ENCODE data around the gene MPDZ.

Gene MPDZ

DNA sequence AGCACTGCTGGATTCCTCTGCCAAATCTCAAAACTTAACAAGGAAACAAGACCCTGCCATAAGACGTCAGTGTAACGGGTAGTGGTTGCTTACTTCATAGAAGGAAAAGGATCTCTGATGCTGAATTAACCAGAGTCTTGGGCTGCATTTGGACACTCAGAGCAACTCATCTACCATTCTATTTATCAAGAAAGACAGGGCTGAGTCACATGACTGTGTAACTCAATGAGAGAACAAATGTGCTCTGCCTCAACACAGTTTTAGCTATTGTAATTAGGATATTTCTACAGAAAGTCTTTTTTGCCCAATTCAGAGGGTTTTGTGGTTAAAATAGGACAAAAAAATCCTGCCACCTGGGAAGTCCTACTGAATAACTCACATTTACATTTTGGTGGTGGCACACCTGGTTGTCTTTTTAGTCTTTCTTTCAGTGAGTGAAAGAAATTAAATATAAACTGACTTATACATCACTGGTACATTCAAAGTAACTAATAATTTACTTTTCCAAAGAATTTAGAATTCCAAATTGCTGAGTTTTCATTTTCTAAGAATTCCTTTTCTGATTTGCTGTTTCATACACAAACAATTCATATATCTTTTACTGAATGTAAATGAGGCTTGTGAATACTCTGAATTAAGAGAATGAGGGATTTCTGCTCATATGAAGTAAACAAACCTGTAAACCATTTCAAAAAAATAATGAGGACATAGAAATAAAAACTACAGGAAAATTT lies 104.4 kb downstream of the MPDZ start:
- Histone ChIP-seq H3K27ac (ENCODE audit: extremely low read depth, low read depth, low read length) (no peak overlapping the region), H3K4me1 (ENCODE audit: control insufficient read depth, insufficient read depth, low read length) (no peaks in the 10 kb centered on the region), H3K36me3 (ENCODE audit: control insufficient read depth in 2 of 2, insufficient read depth in 1 of 2, low read length in 2 of 2) (peaks cover 0 to 18% of the 10 kb centered on the region in 2 experiments; a peak in 2 of 3 replicates), H3K4me3 (ENCODE audit: low read depth, low read length) (no peak overlapping the region), H3K9me3 (ENCODE audit: control insufficient read depth, insufficient read depth, low read depth, low read length) (no peaks in the 10 kb centered on the region)
- POLR2A ChIA-PET: no interaction called here
- TF ChIP-seq, protein P1, sequence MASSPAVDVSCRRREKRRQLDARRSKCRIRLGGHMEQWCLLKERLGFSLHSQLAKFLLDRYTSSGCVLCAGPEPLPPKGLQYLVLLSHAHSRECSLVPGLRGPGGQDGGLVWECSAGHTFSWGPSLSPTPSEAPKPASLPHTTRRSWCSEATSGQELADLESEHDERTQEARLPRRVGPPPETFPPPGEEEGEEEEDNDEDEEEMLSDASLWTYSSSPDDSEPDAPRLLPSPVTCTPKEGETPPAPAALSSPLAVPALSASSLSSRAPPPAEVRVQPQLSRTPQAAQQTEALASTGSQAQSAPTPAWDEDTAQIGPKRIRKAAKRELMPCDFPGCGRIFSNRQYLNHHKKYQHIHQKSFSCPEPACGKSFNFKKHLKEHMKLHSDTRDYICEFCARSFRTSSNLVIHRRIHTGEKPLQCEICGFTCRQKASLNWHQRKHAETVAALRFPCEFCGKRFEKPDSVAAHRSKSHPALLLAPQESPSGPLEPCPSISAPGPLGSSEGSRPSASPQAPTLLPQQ (tag by site-specific recombination; IDR thresholded peaks at IDR 0.05): no peak
- TF ChIP-seq ZNF292 (tag by site-specific recombination; IDR thresholded peaks at IDR 0.05; ENCODE audit: borderline replicate concordance, low read depth): no peak
- CTCF ChIA-PET: interaction anchor here (0.6 kb wide), 1 partner anchor 66 kb away, joined by 3 read pairs; no protein-coding TSS in a partner anchor

DNA sequence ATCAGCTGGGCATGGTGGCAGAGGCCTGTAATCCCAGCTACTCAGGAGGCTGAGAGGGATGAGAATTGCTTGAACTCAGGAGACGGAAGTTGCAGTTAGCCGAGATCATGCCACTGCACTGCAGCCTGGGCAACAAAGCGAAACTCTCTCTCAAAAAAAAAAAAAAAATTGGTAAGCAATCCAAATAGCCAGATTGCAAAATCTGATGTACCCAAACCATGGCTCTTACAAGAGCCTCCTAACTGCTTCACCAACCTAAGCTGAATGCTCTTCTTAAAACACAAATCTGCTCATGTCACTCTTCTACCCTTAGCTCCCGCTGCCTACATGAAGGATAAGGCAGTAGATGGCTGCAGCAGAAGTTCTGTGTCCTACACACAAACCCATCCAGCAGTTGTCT lies 105.9 kb downstream of the MPDZ start:
- peaks cover 0 to 18% of the 10 kb centered on the region in 2 experiments; a peak in 2 of 3 replicates for H3K36me3 ChIP-seq (ENCODE audit: control insufficient read depth in 2 of 2, insufficient read depth in 1 of 2, low read length in 2 of 2)
- H3K4me1 ChIP-seq (ENCODE audit: control insufficient read depth, insufficient read depth, low read length): no peaks in the 10 kb centered on the region
- POLR2A ChIA-PET: no interaction called here
- no peak overlapping the region for H3K4me3 ChIP-seq (ENCODE audit: low read depth, low read length)
- no peak for TF ChIP-seq GLI2 (tag by site-specific recombination; IDR thresholded peaks at IDR 0.05; ENCODE audit: borderline replicate concordance, low read depth)
- no peak for TF ChIP-seq ZFP3 (tag by site-specific recombination; IDR thresholded peaks at IDR 0.05; ENCODE audit: low read depth)
- no peak for TF ChIP-seq ZNF548 (tag by site-specific recombination; IDR thresholded peaks at IDR 0.05)
- TF ChIP-seq, protein P2, sequence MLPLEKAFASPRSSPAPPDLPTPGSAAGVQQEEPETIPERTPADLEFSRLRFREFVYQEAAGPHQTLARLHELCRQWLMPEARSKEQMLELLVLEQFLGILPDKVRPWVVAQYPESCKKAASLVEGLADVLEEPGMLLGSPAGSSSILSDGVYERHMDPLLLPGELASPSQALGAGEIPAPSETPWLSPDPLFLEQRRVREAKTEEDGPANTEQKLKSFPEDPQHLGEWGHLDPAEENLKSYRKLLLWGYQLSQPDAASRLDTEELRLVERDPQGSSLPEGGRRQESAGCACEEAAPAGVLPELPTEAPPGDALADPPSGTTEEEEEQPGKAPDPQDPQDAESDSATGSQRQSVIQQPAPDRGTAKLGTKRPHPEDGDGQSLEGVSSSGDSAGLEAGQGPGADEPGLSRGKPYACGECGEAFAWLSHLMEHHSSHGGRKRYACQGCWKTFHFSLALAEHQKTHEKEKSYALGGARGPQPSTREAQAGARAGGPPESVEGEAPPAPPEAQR (tag by site-specific recombination; IDR thresholded peaks at IDR 0.05): no peak
- no peak for TF ChIP-seq ZBTB21 (tag by site-specific recombination; IDR thresholded peaks at IDR 0.05)
- TF ChIP-seq, protein P3, sequence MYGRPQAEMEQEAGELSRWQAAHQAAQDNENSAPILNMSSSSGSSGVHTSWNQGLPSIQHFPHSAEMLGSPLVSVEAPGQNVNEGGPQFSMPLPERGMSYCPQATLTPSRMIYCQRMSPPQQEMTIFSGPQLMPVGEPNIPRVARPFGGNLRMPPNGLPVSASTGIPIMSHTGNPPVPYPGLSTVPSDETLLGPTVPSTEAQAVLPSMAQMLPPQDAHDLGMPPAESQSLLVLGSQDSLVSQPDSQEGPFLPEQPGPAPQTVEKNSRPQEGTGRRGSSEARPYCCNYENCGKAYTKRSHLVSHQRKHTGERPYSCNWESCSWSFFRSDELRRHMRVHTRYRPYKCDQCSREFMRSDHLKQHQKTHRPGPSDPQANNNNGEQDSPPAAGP (tag by site-specific recombination; IDR thresholded peaks at IDR 0.05): no peak
- no peak for TF ChIP-seq ZNF623 (tag by site-specific recombination; IDR thresholded peaks at IDR 0.05)
- TF ChIP-seq, protein P4, sequence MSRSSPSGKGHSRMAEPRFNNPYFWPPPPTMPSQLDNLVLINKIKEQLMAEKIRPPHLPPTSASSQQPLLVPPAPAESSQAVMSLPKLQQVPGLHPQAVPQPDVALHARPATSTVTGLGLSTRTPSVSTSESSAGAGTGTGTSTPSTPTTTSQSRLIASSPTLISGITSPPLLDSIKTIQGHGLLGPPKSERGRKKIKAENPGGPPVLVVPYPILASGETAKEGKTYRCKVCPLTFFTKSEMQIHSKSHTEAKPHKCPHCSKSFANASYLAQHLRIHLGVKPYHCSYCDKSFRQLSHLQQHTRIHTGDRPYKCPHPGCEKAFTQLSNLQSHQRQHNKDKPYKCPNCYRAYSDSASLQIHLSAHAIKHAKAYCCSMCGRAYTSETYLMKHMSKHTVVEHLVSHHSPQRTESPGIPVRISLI (tag by site-specific recombination; IDR thresholded peaks at IDR 0.05): no peak
- no peak for TF ChIP-seq MZF1 (tag by site-specific recombination; IDR thresholded peaks at IDR 0.05; ENCODE audit: borderline replicate concordance)
- no peak for TF ChIP-seq ZNF175 (tag by site-specific recombination; IDR thresholded peaks at IDR 0.05)
- TF ChIP-seq YY2 (tag by site-specific recombination; IDR thresholded peaks at IDR 0.05): no peak
- TF ChIP-seq, protein P5, sequence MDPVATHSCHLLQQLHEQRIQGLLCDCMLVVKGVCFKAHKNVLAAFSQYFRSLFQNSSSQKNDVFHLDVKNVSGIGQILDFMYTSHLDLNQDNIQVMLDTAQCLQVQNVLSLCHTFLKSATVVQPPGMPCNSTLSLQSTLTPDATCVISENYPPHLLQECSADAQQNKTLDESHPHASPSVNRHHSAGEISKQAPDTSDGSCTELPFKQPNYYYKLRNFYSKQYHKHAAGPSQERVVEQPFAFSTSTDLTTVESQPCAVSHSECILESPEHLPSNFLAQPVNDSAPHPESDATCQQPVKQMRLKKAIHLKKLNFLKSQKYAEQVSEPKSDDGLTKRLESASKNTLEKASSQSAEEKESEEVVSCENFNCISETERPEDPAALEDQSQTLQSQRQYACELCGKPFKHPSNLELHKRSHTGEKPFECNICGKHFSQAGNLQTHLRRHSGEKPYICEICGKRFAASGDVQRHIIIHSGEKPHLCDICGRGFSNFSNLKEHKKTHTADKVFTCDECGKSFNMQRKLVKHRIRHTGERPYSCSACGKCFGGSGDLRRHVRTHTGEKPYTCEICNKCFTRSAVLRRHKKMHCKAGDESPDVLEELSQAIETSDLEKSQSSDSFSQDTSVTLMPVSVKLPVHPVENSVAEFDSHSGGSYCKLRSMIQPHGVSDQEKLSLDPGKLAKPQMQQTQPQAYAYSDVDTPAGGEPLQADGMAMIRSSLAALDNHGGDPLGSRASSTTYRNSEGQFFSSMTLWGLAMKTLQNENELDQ (tag by site-specific recombination; IDR thresholded peaks at IDR 0.05; ENCODE audit: low read depth): no peak
- TF ChIP-seq ZNF114 (tag by site-specific recombination; IDR thresholded peaks at IDR 0.05): no peak
- TF ChIP-seq, protein P6, sequence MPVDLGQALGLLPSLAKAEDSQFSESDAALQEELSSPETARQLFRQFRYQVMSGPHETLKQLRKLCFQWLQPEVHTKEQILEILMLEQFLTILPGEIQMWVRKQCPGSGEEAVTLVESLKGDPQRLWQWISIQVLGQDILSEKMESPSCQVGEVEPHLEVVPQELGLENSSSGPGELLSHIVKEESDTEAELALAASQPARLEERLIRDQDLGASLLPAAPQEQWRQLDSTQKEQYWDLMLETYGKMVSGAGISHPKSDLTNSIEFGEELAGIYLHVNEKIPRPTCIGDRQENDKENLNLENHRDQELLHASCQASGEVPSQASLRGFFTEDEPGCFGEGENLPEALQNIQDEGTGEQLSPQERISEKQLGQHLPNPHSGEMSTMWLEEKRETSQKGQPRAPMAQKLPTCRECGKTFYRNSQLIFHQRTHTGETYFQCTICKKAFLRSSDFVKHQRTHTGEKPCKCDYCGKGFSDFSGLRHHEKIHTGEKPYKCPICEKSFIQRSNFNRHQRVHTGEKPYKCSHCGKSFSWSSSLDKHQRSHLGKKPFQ (tag by site-specific recombination; IDR thresholded peaks at IDR 0.05): no peak
- no peak for TF ChIP-seq ZNF658 (tag by site-specific recombination; IDR thresholded peaks at IDR 0.05)
- no peak for TF ChIP-seq ZNF248 (tag by site-specific recombination; IDR thresholded peaks at IDR 0.05)
- TF ChIP-seq ZNF530 (tag by site-specific recombination; IDR thresholded peaks at IDR 0.05; ENCODE audit: low read depth): no peak
- no peak for TF ChIP-seq ZNF660 (tag by site-specific recombination; IDR thresholded peaks at IDR 0.05)
- TF ChIP-seq, protein P7, sequence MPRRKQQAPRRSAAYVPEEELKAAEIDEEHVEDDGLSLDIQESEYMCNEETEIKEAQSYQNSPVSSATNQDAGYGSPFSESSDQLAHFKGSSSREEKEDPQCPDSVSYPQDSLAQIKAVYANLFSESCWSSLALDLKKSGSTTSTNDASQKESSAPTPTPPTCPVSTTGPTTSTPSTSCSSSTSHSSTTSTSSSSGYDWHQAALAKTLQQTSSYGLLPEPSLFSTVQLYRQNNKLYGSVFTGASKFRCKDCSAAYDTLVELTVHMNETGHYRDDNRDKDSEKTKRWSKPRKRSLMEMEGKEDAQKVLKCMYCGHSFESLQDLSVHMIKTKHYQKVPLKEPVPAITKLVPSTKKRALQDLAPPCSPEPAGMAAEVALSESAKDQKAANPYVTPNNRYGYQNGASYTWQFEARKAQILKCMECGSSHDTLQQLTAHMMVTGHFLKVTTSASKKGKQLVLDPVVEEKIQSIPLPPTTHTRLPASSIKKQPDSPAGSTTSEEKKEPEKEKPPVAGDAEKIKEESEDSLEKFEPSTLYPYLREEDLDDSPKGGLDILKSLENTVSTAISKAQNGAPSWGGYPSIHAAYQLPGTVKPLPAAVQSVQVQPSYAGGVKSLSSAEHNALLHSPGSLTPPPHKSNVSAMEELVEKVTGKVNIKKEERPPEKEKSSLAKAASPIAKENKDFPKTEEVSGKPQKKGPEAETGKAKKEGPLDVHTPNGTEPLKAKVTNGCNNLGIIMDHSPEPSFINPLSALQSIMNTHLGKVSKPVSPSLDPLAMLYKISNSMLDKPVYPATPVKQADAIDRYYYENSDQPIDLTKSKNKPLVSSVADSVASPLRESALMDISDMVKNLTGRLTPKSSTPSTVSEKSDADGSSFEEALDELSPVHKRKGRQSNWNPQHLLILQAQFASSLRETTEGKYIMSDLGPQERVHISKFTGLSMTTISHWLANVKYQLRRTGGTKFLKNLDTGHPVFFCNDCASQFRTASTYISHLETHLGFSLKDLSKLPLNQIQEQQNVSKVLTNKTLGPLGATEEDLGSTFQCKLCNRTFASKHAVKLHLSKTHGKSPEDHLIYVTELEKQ (tag by site-specific recombination; IDR thresholded peaks at IDR 0.05; ENCODE audit: borderline replicate concordance): no peak
- CTCF ChIA-PET: no interaction called here
- H3K9me3 ChIP-seq (ENCODE audit: control insufficient read depth, insufficient read depth, low read depth, low read length): no peaks in the 10 kb centered on the region
- H3K27ac ChIP-seq (ENCODE audit: extremely low read depth, low read depth, low read length): no peak overlapping the region
